HCT116 (cell line): ENCODE measurements around the gene MRPS34.

Experiments
- ATF3 ChIP-seq: IDR thresholded peaks from 2 replicates; pipeline ENCODE4 v1.6.1; 2012
- CTCF ChIP-seq, 3 experiments: fragments of 200-600 bp in 1 of 3; sonication (generic) in 1 of 3; IDR thresholded peaks in 2 of 3; conservative IDR thresholded peaks in 1 of 3; 2 replicates each; pipeline ENCODE4 v1.5.1; 2012 to 2017; ENCODE audit warnings: low read depth in 2 of 3, low read length in 2 of 3, antibody characterized with exemption in 1 of 3, borderline replicate concordance in 1 of 3, control low read depth in 1 of 3, mild to moderate bottlenecking in 1 of 3, mixed read lengths in 1 of 3, mixed run types in 1 of 3, moderate library complexity in 1 of 3; ENCODE audit not compliant: insufficient read depth in 1 of 3
- EGR1 ChIP-seq: IDR thresholded peaks from 2 replicates; pipeline ENCODE4 v1.6.1; 2012; ENCODE audit warnings: low read depth
- EZH2 ChIP-seq: fragments of 200-600 bp; sonication (generic); IDR thresholded peaks from 2 replicates; pipeline ENCODE4 v1.6.1; 2017; ENCODE audit warnings: antibody characterized with exemption, mixed run types
- EZH2phosphoT487 ChIP-seq: fragments of 200-600 bp; IDR thresholded peaks from 2 replicates; pipeline ENCODE4 v1.6.1; 2018; ENCODE audit warnings: antibody characterized with exemption, borderline replicate concordance
- MAX ChIP-seq: IDR thresholded peaks from 2 replicates; pipeline ENCODE4 v1.6.1; 2012
- POLR2A ChIP-seq: IDR thresholded peaks from 2 replicates; pipeline ENCODE4 v1.7.0; 2011; ENCODE audit warnings: borderline replicate concordance; ENCODE audit not compliant: insufficient read depth, insufficient read length; ENCODE audit errors: extremely low read depth
- POLR2AphosphoS5 ChIP-seq: IDR thresholded peaks from 2 replicates; pipeline ENCODE4 v1.6.1; 2011; ENCODE audit warnings: mild to moderate bottlenecking, low read depth, low read length, moderate library complexity
- SIN3A ChIP-seq: IDR thresholded peaks from 2 replicates; pipeline ENCODE4 v1.6.1; 2012; ENCODE audit warnings: low read depth
- SRF ChIP-seq: IDR thresholded peaks from 2 replicates; pipeline ENCODE4 v1.6.1; 2012; ENCODE audit warnings: low read depth
- TCF7L2 ChIP-seq: IDR thresholded peaks from 2 replicates; pipeline ENCODE4 v1.7.0; 2011; ENCODE audit warnings: borderline replicate concordance, inconsistent platforms; ENCODE audit not compliant: insufficient read depth, insufficient read length; ENCODE audit errors: extremely low read depth
- YY1 ChIP-seq: IDR thresholded peaks from 2 replicates; pipeline ENCODE4 v1.6.1; 2011; ENCODE audit warnings: low read length, low read depth, moderate library complexity, mild to moderate bottlenecking; ENCODE audit not compliant: insufficient replicate concordance; ENCODE audit errors: extremely low read depth

GRCh38 chr16:1807626-1808025 is 34.7 kb upstream of the MRPS34 start:
- TF ChIP-seq TCF7L2 (no peak), YY1 (no peak), EZH2phosphoT487 (no peak), CTCF (IDR thresholded peaks at IDR 0.05 in 2 of 3, conservative IDR thresholded peaks at IDR 0.05 in 1 of 3; ENCODE audit: borderline replicate concordance in 1 of 3, insufficient read depth in 1 of 3, low read depth in 2 of 3, low read length in 2 of 3) (no peak), MAX (no peak), POLR2A (no peak), POLR2AphosphoS5 (no peak), ATF3 (no peak), SRF (no peak), EGR1 (no peak), EZH2 (no peak), SIN3A (no peak)
